ENCODE data around the gene ANKRD27. TPM values are rescaled to one million over a fixed set of nuclear protein-coding genes. Genes with fewer than 3 reads are reported as not detected.

Gene ANKRD27
- total RNA-seq, 4 donors from 2014 or later = 33.2 to 48.0 (median 38.7) TPM

DNA sequence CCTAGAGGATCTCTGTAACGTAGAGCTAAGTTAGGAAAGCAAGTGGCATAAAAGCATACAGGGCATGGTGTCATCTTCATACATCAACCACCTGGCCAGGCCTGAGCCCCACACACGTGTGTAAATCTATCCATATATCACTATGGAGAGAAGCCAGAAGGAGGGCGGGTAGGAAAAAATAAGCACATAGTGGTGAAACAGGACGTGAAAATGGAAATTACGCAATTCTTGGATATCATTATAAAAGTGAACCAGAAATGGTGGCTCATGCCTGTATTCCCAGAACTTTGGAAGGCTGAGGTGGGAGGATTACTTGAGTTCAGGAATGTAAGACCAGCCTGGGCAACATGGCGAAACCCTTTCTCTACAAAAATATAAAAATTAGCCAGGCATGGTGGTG lies 50.6 kb downstream of the ANKRD27 start:
- Histone ChIP-seq H3K36me3 (peaks cover 0 to 89% (median 0%) of the 10 kb centered on the region in 3 donors), H3K27ac (no peak overlapping the region)
- DNase-seq = no peak

DNA sequence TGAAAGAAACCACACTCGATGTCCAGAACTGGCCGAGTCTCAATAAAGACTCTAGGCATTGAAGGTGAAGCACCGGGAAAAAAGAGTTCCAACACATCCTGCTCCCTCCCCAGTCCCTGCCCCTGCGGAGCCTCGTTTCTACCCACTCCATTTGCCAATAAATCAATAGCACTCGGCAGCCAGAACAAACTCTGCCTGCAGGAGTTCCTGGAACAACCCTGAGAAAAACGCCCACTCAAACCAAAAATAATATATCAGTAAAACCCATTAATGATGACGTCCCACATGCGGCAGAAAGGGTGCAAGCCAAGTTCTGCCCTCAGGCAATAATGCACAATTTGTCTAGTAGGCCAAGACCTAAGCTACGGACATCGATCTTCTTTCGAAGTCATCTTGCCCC lies 53.0 kb downstream of the ANKRD27 start:
- TF ChIP-seq POLR2A (IDR thresholded peaks at IDR 0.05) = no peak
- TF ChIP-seq, protein P1, sequence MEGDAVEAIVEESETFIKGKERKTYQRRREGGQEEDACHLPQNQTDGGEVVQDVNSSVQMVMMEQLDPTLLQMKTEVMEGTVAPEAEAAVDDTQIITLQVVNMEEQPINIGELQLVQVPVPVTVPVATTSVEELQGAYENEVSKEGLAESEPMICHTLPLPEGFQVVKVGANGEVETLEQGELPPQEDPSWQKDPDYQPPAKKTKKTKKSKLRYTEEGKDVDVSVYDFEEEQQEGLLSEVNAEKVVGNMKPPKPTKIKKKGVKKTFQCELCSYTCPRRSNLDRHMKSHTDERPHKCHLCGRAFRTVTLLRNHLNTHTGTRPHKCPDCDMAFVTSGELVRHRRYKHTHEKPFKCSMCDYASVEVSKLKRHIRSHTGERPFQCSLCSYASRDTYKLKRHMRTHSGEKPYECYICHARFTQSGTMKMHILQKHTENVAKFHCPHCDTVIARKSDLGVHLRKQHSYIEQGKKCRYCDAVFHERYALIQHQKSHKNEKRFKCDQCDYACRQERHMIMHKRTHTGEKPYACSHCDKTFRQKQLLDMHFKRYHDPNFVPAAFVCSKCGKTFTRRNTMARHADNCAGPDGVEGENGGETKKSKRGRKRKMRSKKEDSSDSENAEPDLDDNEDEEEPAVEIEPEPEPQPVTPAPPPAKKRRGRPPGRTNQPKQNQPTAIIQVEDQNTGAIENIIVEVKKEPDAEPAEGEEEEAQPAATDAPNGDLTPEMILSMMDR (IDR thresholded peaks at IDR 0.05) = no peak
- Histone ChIP-seq H3K9me3 (no peaks in the 10 kb centered on the region), H3K4me3 (no peak overlapping the region), H3K27me3 (no peaks in the 10 kb centered on the region), H3K27ac (no peak overlapping the region), H3K4me1 (no peaks in the 10 kb centered on the region), H3K36me3 (peaks cover 0 to 90% (median 0%) of the 10 kb centered on the region in 3 donors)
- DNase-seq = no peak

More for the DNA sequence above, 50.6 kb downstream of the ANKRD27 start:
- no peaks in the 10 kb centered on the region for H3K9me3 ChIP-seq
- no peaks in the 10 kb centered on the region for H3K27me3 ChIP-seq
- no peaks in the 10 kb centered on the region for H3K4me1 ChIP-seq
- TF ChIP-seq, protein P1 (IDR thresholded peaks at IDR 0.05) = no peak
- TF ChIP-seq POLR2A (IDR thresholded peaks at IDR 0.05) = no peak
- H3K4me3 ChIP-seq = no peak overlapping the region

DNA sequence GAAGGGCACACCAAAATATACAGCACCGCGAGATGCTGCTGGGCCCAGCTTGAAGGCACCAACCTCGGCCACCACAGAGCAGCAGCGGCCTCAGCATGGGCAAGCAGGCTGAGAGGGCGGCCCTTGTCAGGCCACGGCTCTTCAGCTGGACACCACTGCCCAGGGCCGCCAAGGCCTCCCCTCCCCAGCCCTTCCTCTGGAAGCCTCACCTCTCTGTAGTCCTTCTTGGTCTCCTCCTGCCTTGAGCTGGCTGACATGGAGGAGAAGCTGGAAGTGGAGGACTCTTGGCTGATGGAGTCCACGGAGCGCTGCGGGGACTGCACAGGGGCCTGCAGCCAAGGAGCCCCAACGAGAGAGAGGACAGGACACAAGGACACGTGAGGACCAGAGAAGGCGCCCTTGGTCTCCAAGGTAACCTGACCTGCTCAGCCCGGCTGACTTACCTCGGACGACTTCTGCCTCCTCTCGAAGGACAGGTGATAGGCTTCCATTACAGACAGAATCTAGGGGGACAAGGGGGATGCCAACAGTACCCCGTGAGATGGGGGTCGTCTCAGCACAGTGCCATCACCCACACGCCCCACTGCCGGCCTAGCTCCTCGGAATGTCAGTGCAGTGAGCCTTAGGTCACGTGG lies 55.8 kb downstream of the ANKRD27 start:
- no peak for TF ChIP-seq POLR2A (IDR thresholded peaks at IDR 0.05)
- TF ChIP-seq, protein P1 (IDR thresholded peaks at IDR 0.05) = no peak
- Histone ChIP-seq H3K4me1 (no peaks in the 10 kb centered on the region), H3K27ac (no peak overlapping the region), H3K36me3 (peaks cover 0 to 96% (median 0%) of the 10 kb centered on the region in 3 donors), H3K9me3 (no peaks in the 10 kb centered on the region), H3K27me3 (no peaks in the 10 kb centered on the region), H3K4me3 (no peak overlapping the region)
- no peak for DNase-seq

DNA sequence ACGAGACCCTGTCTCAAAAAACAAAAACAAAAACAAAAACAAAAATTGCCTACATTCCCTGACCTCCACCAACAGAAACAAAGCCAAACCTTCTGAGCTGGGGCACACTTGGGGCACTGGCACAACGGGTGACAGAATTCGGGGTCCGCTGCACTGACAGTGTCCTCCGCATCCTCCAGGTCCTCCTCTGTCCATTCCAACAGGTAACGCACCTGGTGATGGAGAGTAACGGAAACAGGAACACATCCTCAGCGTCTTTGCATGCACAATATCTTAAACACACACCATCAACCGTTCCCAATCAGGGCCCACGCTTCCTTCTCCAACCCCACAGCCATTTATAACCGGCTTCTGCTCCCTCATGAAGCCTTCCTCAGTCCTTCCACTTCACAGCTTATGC lies 59.4 kb downstream of the ANKRD27 start:
- no peak for DNase-seq
- no peaks in the 10 kb centered on the region for H3K27me3 ChIP-seq
- no peak for TF ChIP-seq POLR2A (IDR thresholded peaks at IDR 0.05)
- TF ChIP-seq, protein P1 (IDR thresholded peaks at IDR 0.05) = no peak
- no peaks in the 10 kb centered on the region for H3K9me3 ChIP-seq
- H3K36me3 ChIP-seq = peaks cover 0 to 89% (median 0%) of the 10 kb centered on the region in 3 donors
- H3K4me1 ChIP-seq = no peaks in the 10 kb centered on the region
- H3K4me3 ChIP-seq = no peak overlapping the region
- H3K27ac ChIP-seq = no peak overlapping the region

DNA sequence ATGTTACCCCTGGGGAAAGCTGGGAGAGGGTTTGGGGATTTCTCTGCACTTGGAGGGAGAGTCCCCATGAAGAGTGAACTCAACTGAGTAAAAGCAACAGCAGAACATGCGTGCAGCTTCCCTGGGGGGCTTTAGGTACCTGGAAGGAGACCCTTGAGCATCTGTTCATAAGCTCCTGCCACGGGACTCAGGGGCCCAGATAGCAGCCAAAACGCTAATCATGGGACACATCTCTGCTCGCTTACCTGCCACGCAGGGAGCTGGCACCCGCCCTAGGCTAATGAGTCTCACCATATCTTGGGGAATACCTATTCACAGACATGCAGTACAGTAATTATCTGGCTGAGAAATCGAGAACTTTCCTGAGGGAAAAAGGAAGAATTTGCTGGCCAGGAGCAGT lies 60.1 kb downstream of the ANKRD27 start:
- Histone ChIP-seq H3K9me3 (no peaks in the 10 kb centered on the region), H3K27me3 (no peaks in the 10 kb centered on the region), H3K27ac (no peak overlapping the region), H3K4me1 (no peaks in the 10 kb centered on the region), H3K36me3 (peaks cover 0 to 82% (median 0%) of the 10 kb centered on the region in 3 donors), H3K4me3 (no peak overlapping the region)
- no peak for DNase-seq
- no peak for TF ChIP-seq POLR2A (IDR thresholded peaks at IDR 0.05)
- TF ChIP-seq, protein P1 (IDR thresholded peaks at IDR 0.05) = no peak

Measured in Peyer's patch (tissue), 4 donors.